MG63 (cell line): ENCODE results near the gene HIF3A. TPM values are rescaled to one million over a fixed set of nuclear protein-coding genes. Genes with fewer than 3 reads are reported as not detected.
A peak's percentile ranks its signal among the peaks of the same experiment; 100 is the strongest.

Experiments used
- DNase-seq: peaks from one replicate; pipeline ENCODE4 v3.0.0-alpha.2; 2020
- H3K27me3 ChIP-seq: fragments of 250-450 bp; sonication (Bioruptor Pico); 2 replicates; pipeline ENCODE4 v1.5.1; 2020; ENCODE audit warnings: mild to moderate bottlenecking, moderate library complexity
- H3K36me3 ChIP-seq: fragments of 250-450 bp; sonication (Bioruptor Pico); 2 replicates; pipeline ENCODE4 v1.5.1; 2020; ENCODE audit warnings: mild to moderate bottlenecking, moderate library complexity
- H3K4me3 ChIP-seq: fragments of 250-450 bp; sonication (Bioruptor Pico); 2 replicates; pipeline ENCODE4 v1.5.1; 2020; ENCODE audit warnings: mild to moderate bottlenecking, moderate library complexity
- H3K9me3 ChIP-seq: fragments of 250-450 bp; sonication (Bioruptor Pico); 2 replicates; pipeline ENCODE4 v1.5.1; 2020; ENCODE audit warnings: mild to moderate bottlenecking, moderate library complexity
- total RNA-seq: library from RNA; depleted of rRNA; stranded (reverse); fragments of >200 nt; shearing (Covaris generic); gene quantifications from 2 replicates; pipeline ENCODE4 v1.2.3, GENCODE V29; 2014; ENCODE audit warnings: low replicate concordance

The HIF3A gene
- total RNA-seq, 1 experiment from 2014 or later = not detected

DNA sequence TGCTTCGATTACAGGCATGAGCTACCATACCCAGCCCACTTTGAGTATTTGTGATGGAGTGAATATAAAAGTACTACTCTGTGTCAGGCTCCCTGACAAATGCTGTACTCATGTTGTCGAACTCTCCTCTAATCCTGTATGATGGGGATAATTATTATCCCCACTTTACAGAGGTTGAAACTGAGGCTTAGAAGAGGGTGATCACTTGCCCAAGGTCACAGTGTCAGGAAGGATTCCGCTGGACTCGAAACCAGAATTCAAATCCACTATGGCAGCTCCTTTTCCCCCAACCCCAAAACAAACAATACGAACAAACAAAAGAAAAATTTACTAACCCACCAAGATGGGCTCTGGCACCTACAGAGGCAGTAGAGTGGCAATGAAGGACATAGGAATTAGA is 48.3 kb downstream of the HIF3A start:
- H3K27me3 ChIP-seq = peaks cover 2% of the 10 kb centered on the region; the same call in 1 of the 2 replicates
- H3K36me3 ChIP-seq = peaks cover 8% of the 10 kb centered on the region
- no peaks in the 10 kb centered on the region for H3K9me3 ChIP-seq
- no peak for DNase-seq
- no peak overlapping the region for H3K4me3 ChIP-seq

DNA sequence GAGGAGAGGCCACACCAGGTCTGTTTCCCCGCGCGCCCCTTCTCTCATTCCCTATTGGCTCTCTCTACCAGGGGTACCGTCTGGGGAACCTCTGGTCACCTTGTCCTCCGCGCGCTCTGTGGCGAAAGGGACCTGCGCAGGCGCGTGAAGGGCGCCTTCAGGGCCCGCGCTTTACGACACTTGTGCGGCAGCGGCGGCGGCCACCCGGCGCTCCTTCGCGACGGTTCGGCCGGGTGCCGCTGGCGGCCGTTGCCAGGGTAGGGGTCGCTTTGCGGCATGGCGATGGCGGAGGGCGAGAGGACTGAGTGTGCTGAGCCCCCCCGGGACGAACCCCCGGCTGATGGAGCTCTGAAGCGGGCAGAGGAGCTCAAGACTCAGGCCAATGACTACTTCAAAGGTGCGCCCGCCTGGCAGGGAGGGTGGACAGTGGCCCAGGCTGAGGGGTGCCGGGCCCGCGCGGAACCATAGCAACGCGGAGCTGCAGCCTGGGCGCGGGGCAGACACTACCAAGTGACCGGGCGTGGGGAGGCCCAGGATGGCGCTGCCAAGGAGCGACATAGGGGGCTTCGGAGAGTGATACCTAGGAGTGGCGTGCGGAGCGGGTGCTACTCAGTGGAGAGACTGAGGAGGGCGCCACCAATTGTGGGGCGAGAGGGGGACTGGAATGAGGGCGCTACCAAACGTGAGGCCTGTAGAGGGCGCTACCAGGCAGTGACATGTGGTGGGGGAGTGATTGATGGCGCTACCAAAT is 50.2 kb downstream of the HIF3A start, which contains the start of gene PPP5C:
Gene PPP5C, plus strand, starts transcription at position 267 of the 751 bp plus-strand sequence. Its CDS starts 10 bp downstream, at position 277.
- peaks cover under 1% of the 10 kb centered on the region; the same call in 1 of the 2 replicates for H3K27me3 ChIP-seq
- H3K4me3 ChIP-seq = peak within 1 kb of the TSS; percentile 93
- no peaks in the 10 kb centered on the region for H3K9me3 ChIP-seq
- peaks cover 26% of the 10 kb centered on the region for H3K36me3 ChIP-seq
- peak; percentile 99 for DNase-seq

- no peak for DNase-seq
- peak overlapping the region; percentile 93 for H3K4me3 ChIP-seq
- no peaks in the 10 kb centered on the region for H3K9me3 ChIP-seq
- no peaks in the 10 kb centered on the region for H3K27me3 ChIP-seq
- H3K36me3 ChIP-seq = peaks cover 31% of the 10 kb centered on the region
Observed at GRCh38 chr19:46347572-46347883, 50.7 kb downstream of the HIF3A start.

DNA sequence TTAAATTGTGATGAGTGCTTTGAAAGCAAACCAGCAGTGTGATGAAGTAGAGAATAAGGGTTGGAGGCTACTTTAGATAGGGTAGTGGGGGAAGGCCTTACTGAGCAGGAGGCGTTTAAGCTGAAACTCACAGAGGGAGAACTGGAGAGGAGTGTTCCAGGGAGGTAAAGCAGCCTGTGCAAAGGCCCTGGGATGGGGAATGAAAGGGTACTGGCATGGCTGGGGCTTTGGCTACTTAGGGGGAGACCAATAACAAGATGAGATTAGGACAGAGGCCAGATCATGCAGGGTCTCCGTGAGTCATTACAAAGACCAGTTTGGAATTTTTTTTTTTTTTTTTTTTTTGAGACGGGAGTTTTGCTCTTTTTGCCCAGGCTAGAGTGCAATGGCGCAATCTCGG is 51.1 kb downstream of the HIF3A start:
- H3K9me3 ChIP-seq = no peaks in the 10 kb centered on the region
- H3K4me3 ChIP-seq = peak overlapping the region; percentile 93
- no peak for DNase-seq
- peaks cover 31% of the 10 kb centered on the region for H3K36me3 ChIP-seq
- no peaks in the 10 kb centered on the region for H3K27me3 ChIP-seq

DNA sequence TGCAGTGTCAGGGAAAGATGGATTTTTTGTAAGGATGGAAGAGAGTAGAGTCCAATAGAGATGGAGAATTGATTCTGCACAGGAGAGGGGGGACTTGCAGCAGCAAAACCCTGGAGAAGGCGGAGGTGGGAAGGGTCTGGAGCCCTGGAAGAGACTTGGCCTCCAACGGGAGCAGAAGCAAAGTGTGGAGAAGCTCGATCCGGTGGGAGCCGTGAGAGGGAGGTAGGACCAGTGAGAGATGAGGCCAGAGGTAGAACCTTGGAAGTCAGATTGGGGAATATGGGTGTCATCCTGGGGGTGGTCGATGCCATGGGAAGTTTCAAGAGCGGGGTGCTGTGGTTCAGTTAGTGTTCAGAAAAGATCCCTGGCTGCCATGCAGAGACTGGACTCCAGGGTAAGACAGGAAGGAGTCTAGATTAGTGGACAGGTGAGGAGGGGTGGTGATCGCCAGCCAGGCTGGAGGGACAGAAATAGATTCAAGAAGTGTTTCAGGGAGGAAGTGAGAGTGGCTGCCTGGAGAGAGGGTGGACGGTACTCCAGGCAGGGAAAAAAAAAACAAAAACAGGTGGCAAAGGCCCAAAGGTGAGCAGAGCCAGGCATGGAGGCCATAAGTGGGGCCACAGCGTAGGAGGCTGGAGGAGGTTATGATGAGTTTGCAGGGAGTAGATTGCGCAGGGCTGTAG is 52.6 kb downstream of the HIF3A start:
- Histone ChIP-seq H3K4me3 (no peak overlapping the region), H3K27me3 (no peaks in the 10 kb centered on the region), H3K36me3 (peaks cover 41% of the 10 kb centered on the region), H3K9me3 (no peaks in the 10 kb centered on the region)
- no peak for DNase-seq

DNA sequence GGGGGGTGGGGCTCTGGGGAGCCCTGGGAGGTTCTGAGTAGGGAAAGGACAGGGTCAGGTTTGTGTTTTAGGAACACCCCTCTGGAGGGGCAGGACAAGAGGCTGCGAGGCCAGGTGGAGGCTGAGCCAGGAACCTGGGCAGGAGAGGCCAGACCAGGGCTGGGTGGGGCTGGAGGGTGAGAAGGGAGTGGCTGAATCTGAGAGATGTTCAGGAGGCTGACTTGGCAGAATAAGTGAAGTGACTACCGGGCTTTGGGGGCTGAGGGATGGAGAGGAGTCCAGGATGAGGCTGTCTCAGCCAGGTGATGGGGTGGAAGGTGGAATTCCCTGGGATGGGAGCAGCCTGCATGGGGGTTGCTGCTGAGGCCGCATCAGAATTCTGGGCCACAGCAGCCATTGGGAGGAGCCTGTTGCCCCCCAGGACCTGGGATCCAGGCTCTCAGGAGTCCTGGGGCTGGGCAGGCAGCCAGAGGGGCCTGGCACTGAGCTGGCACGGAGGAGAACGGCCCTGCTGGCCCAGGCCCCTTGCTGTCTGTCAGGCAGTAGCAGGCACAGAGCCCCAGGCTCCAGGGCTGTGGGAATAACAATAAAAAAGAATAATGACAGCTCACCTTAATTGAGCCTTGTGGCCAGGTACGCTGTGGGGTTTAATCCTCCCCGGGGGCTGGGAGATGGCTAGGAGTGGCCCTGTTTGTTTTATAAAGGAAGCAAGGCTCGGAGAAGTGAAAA is 53.4 kb downstream of the HIF3A start:
- no peak overlapping the region for H3K4me3 ChIP-seq
- H3K9me3 ChIP-seq = no peaks in the 10 kb centered on the region
- no peak for DNase-seq
- peaks cover 47% of the 10 kb centered on the region for H3K36me3 ChIP-seq
- no peaks in the 10 kb centered on the region for H3K27me3 ChIP-seq

DNA sequence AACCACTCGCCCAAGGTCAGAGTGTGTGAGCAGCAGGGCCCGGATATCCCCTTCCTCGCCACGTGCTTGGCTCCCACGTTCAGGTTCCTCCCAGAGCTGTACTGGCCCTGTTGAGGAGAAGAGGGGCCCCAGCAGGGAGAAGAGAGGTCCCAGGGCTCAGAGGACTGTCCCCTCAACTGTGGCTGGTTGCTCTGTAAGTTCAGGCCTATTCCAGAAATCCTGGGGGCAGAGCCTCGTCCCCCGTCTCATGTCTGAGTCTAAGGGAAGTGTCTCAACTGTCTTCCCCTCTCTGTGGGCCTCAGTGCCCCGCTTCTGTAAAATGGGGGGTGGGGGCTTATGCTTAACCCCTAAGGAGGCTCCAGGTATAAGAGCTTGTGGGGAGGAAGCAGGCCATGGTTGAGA is 53.9 kb downstream of the HIF3A start:
- Histone ChIP-seq H3K9me3 (no peaks in the 10 kb centered on the region), H3K36me3 (peaks cover 50% of the 10 kb centered on the region), H3K4me3 (no peak overlapping the region), H3K27me3 (no peaks in the 10 kb centered on the region)
- no peak for DNase-seq

GRCh38 chr19:46351241-46352041 is 54.6 kb downstream of the HIF3A start:
- Histone ChIP-seq H3K9me3 (no peaks in the 10 kb centered on the region), H3K36me3 (peaks cover 56% of the 10 kb centered on the region), H3K27me3 (no peaks in the 10 kb centered on the region), H3K4me3 (no peak overlapping the region)
- DNase-seq = peak; percentile 74

- H3K4me3 ChIP-seq = no peak overlapping the region
- no peaks in the 10 kb centered on the region for H3K27me3 ChIP-seq
- H3K36me3 ChIP-seq = peaks cover 71% of the 10 kb centered on the region
- no peak for DNase-seq
- no peaks in the 10 kb centered on the region for H3K9me3 ChIP-seq
Observed at GRCh38 chr19:46353730-46354528, 57.1 kb downstream of the HIF3A start.

DNA sequence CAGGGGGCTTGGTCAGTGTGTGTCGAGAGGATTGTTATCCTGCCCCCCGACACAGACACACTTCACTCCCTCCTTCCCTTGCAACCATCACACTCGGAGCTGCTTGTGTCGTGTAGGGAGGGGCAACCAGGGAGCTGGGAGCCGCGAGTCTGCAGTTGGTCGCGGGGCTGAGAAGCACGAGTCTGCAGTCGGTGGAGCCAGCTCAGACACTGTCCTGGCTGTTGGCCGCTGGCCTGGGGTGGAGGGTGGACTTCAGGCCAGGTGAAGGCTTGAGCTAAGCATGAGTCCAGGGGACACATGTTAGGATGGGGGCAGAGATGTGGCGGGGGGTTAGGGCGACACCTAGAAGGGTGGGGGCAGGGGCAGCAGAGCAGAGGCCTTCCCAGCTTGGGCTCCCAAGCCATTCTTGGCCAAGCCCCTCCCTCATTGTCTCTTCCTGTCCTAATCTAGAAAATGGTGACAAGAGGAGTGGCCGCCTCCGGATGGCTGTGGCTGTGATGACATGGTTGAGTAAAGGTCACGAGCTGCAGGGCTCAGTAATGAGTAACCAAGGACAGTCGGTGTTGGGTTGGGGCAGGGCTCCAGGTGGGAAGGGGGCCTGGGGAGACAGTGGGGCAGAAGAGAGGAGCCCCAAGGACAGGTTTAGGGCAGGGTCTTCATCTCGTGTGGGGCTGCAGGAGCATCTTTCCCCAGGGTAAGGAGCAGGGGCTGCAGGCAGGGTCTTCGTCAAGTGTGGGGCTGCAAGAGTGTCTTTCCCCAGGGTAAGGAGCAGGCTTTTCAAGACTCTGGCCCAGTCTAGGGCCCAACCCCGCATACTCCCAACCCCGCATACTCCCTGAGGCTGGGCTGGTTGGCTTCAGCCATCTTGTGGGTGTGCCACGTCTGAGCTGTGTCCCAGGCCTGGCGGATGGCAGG is 58.6 kb downstream of the HIF3A start:
- DNase-seq = no peak
- Histone ChIP-seq H3K4me3 (no peak overlapping the region), H3K36me3 (peaks cover 66% of the 10 kb centered on the region), H3K27me3 (no peaks in the 10 kb centered on the region), H3K9me3 (no peaks in the 10 kb centered on the region)

GRCh38 chr19:46356149-46357055 is 59.6 kb downstream of the HIF3A start:
- no peak for DNase-seq
- Histone ChIP-seq H3K27me3 (no peaks in the 10 kb centered on the region), H3K36me3 (peaks cover 57% of the 10 kb centered on the region), H3K9me3 (no peaks in the 10 kb centered on the region), H3K4me3 (no peak overlapping the region)

DNA sequence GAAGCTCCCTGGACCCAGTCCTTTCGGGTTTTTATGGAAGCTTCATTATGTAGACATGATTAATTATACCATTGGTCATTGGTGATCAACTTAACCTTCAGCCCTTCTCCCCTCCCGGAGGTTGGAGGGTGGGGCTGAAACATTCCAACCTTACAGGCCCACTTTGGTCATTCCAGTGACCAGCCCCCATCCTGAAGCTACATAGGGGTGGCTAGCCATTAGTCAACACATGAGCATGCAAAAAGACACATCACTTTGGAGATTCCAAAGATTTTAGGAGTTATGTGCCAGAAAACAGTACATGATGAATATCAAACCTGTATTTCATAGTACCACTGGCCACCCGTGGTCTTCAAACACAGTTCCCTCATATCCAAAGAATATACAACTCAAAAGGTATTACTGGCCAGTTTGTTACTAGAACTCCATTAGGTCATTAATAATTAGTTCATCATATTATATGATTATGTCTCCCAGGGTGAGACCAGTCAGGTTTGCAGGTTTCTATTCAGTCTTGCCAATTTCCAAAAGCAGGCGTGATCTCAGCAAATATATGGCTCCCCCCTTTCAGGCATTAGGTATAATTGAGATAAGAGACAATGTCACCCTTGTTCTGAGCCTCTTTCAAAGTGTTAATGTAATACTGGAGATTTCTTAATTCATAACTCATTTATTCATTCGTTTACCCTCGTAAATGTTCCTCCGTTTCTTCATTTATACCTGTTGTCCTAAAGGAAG is 61.2 kb downstream of the HIF3A start:
- peaks cover 45% of the 10 kb centered on the region for H3K36me3 ChIP-seq
- no peaks in the 10 kb centered on the region for H3K9me3 ChIP-seq
- H3K27me3 ChIP-seq = no peaks in the 10 kb centered on the region
- DNase-seq = no peak
- H3K4me3 ChIP-seq = no peak overlapping the region

DNA sequence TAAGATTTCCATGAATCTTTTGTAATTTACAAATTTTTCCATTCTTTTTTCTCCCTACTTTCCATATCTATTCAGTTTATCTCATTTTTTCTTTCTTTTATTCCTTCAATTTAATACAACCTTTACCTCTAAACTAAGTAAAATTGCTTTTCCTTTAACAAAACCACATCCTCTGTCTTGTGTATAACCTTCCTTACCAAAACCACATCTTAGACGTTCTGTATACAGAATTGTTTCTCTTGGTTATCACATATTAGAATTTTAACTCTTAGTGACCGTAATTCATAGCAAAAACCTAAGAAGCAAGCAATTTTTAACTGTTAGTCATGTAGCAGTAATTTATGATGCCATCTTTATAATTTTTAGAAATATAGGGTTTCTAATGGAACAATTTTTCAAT is 65.1 kb downstream of the HIF3A start:
- Histone ChIP-seq H3K9me3 (no peaks in the 10 kb centered on the region), H3K4me3 (no peak overlapping the region), H3K27me3 (no peaks in the 10 kb centered on the region), H3K36me3 (peaks cover 28% of the 10 kb centered on the region)
- no peak for DNase-seq

DNA sequence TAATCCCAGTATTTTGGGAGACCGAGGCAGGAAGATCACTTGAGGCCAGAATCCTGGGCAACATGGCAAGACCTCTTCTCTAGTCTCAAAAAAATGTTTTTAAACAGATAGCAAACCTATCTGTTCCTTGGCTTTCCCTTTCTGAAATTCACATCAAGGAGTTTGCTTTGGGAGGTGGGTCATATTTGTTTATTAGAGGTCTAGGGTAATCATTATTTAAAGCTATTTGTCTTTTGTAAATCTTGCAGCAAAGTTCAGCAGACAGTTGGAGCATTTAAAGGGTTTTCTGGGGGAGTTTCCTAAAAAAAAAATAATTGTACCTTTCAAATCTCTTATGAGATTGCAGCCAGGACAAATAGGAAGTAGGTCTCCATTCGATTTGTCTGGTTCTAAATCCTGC is 67.5 kb downstream of the HIF3A start:
- no peaks in the 10 kb centered on the region for H3K9me3 ChIP-seq
- peaks cover 18% of the 10 kb centered on the region for H3K36me3 ChIP-seq
- no peak overlapping the region for H3K4me3 ChIP-seq
- DNase-seq = no peak
- H3K27me3 ChIP-seq = no peaks in the 10 kb centered on the region
